Measurements from ENCODE around the gene CCDC85C. TPM values are rescaled to one million over a fixed set of nuclear protein-coding genes. Genes with fewer than 3 reads are reported as not detected.

Gene CCDC85C
- total RNA-seq, 1 experiment from 2014 or later: 35.8 TPM

DNA sequence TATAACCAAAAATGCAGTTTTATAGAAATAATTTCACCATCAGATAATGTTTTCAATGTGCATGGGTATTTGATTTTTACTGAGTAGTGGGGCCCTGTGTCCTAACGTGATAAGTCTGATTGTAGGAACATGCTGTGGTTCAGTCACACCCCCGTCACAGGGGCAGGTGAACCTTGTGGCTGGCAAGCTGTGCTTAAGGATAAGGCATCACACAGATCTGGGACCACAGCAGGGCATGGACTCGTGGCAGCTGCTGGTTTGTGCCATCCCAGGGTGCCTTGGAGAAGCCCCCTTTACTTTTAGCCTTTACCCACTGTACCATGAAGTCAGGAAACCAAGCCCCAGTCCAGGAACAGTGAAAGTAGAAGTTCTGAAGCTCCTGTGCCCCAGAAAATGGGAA is 106.1 kb downstream of the CCDC85C start:
- CTCF ChIA-PET: no interaction called here
- TF ChIP-seq NFYB (CRISPR knock-in tag; conservative IDR thresholded peaks at IDR 0.05; ENCODE audit: low read depth) (no peak), NFE2L1 (CRISPR knock-in tag; IDR thresholded peaks at IDR 0.05) (no peak), SOX15 (CRISPR knock-in tag; IDR thresholded peaks at IDR 0.05) (no peak), TP53 (CRISPR knock-in tag; IDR thresholded peaks at IDR 0.05) (no peak), KAT7 (CRISPR knock-in tag; IDR thresholded peaks at IDR 0.05; ENCODE audit: borderline replicate concordance) (no peak), NR3C1 (CRISPR knock-in tag; conservative IDR thresholded peaks at IDR 0.05; ENCODE audit: low read depth) (no peak), TEAD4 (CRISPR knock-in tag; IDR thresholded peaks at IDR 0.05) (no peak)
- TF ChIP-seq, protein P1, sequence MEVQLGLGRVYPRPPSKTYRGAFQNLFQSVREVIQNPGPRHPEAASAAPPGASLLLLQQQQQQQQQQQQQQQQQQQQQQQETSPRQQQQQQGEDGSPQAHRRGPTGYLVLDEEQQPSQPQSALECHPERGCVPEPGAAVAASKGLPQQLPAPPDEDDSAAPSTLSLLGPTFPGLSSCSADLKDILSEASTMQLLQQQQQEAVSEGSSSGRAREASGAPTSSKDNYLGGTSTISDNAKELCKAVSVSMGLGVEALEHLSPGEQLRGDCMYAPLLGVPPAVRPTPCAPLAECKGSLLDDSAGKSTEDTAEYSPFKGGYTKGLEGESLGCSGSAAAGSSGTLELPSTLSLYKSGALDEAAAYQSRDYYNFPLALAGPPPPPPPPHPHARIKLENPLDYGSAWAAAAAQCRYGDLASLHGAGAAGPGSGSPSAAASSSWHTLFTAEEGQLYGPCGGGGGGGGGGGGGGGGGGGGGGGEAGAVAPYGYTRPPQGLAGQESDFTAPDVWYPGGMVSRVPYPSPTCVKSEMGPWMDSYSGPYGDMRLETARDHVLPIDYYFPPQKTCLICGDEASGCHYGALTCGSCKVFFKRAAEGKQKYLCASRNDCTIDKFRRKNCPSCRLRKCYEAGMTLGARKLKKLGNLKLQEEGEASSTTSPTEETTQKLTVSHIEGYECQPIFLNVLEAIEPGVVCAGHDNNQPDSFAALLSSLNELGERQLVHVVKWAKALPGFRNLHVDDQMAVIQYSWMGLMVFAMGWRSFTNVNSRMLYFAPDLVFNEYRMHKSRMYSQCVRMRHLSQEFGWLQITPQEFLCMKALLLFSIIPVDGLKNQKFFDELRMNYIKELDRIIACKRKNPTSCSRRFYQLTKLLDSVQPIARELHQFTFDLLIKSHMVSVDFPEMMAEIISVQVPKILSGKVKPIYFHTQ (CRISPR knock-in tag; IDR thresholded peaks at IDR 0.05): no peak
- TF ChIP-seq, protein P2, sequence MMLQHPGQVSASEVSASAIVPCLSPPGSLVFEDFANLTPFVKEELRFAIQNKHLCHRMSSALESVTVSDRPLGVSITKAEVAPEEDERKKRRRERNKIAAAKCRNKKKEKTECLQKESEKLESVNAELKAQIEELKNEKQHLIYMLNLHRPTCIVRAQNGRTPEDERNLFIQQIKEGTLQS (CRISPR knock-in tag; conservative IDR thresholded peaks at IDR 0.05): no peak
- TF ChIP-seq, protein P3, sequence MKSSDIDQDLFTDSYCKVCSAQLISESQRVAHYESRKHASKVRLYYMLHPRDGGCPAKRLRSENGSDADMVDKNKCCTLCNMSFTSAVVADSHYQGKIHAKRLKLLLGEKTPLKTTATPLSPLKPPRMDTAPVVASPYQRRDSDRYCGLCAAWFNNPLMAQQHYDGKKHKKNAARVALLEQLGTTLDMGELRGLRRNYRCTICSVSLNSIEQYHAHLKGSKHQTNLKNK (CRISPR knock-in tag; IDR thresholded peaks at IDR 0.05): no peak
- TF ChIP-seq, protein P4, sequence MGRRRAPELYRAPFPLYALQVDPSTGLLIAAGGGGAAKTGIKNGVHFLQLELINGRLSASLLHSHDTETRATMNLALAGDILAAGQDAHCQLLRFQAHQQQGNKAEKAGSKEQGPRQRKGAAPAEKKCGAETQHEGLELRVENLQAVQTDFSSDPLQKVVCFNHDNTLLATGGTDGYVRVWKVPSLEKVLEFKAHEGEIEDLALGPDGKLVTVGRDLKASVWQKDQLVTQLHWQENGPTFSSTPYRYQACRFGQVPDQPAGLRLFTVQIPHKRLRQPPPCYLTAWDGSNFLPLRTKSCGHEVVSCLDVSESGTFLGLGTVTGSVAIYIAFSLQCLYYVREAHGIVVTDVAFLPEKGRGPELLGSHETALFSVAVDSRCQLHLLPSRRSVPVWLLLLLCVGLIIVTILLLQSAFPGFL (CRISPR knock-in tag; IDR thresholded peaks at IDR 0.05; ENCODE audit: borderline replicate concordance): no peak
- TF ChIP-seq, protein P5, sequence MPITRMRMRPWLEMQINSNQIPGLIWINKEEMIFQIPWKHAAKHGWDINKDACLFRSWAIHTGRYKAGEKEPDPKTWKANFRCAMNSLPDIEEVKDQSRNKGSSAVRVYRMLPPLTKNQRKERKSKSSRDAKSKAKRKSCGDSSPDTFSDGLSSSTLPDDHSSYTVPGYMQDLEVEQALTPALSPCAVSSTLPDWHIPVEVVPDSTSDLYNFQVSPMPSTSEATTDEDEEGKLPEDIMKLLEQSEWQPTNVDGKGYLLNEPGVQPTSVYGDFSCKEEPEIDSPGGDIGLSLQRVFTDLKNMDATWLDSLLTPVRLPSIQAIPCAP (CRISPR knock-in tag; IDR thresholded peaks at IDR 0.05): no peak
- TF ChIP-seq, protein P6, sequence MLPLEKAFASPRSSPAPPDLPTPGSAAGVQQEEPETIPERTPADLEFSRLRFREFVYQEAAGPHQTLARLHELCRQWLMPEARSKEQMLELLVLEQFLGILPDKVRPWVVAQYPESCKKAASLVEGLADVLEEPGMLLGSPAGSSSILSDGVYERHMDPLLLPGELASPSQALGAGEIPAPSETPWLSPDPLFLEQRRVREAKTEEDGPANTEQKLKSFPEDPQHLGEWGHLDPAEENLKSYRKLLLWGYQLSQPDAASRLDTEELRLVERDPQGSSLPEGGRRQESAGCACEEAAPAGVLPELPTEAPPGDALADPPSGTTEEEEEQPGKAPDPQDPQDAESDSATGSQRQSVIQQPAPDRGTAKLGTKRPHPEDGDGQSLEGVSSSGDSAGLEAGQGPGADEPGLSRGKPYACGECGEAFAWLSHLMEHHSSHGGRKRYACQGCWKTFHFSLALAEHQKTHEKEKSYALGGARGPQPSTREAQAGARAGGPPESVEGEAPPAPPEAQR (CRISPR knock-in tag; IDR thresholded peaks at IDR 0.05): no peak
- TF ChIP-seq, protein P7, sequence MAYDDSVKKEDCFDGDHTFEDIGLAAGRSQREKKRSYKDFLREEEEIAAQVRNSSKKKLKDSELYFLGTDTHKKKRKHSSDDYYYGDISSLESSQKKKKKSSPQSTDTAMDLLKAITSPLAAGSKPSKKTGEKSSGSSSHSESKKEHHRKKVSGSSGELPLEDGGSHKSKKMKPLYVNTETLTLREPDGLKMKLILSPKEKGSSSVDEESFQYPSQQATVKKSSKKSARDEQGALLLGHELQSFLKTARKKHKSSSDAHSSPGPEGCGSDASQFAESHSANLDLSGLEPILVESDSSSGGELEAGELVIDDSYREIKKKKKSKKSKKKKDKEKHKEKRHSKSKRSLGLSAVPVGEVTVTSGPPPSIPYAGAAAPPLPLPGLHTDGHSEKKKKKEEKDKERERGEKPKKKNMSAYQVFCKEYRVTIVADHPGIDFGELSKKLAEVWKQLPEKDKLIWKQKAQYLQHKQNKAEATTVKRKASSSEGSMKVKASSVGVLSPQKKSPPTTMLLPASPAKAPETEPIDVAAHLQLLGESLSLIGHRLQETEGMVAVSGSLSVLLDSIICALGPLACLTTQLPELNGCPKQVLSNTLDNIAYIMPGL (CRISPR knock-in tag; IDR thresholded peaks at IDR 0.05): no peak
- H3K4me1 Mint-ChIP-seq: peaks cover 24% of the 10 kb centered on the region
- H3K36me3 Mint-ChIP-seq: peaks cover 71% of the 10 kb centered on the region
- no peaks in the 10 kb centered on the region for H3K27me3 Mint-ChIP-seq (ENCODE audit: low read depth)
- DNase-seq (ENCODE audit: low spot score) (no peak), ATAC-seq (no peak)
- H3K4me3 Mint-ChIP-seq: no peak overlapping the region
- no peak overlapping the region for H3K27ac Mint-ChIP-seq
- H3K9me3 Mint-ChIP-seq: no peaks in the 10 kb centered on the region
- POLR2A ChIA-PET: no interaction called here

DNA sequence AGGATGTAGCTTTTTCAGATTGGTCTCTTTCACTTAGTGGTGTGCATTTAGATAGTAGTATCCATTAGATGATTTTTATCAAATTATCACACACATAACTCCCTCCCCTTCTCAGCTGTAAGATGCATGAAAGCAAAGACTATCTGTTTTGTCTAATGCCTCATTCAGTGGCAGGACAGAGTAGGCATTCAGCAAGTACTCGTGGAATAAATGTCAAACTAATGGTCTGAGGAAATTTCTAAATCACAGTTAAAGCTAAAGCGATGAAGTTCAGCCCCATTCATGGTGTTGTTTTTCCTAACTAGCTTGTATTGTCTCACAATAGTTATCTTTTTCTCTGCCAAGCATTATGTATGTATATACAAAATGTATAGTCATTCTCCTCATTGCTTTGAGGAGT is 106.7 kb downstream of the CCDC85C start:
- no peak for ATAC-seq
- Mint-ChIP-seq H3K4me3 (no peak overlapping the region), H3K27ac (no peak overlapping the region)
- TF ChIP-seq TP53 (CRISPR knock-in tag; IDR thresholded peaks at IDR 0.05) (no peak), IRF2 (CRISPR knock-in tag; IDR thresholded peaks at IDR 0.05; ENCODE audit: borderline replicate concordance, low read depth) (no peak), NR1H2 (CRISPR knock-in tag; IDR thresholded peaks at IDR 0.05) (no peak), ATF1 (CRISPR knock-in tag; IDR thresholded peaks at IDR 0.05) (no peak), GABPB1 (CRISPR knock-in tag; IDR thresholded peaks at IDR 0.05) (no peak), ELF4 (CRISPR knock-in tag; IDR thresholded peaks at IDR 0.05; ENCODE audit: low read depth) (no peak), NR3C1 (CRISPR knock-in tag; conservative IDR thresholded peaks at IDR 0.05; ENCODE audit: low read depth) (no peak)
- TF ChIP-seq, protein P8, sequence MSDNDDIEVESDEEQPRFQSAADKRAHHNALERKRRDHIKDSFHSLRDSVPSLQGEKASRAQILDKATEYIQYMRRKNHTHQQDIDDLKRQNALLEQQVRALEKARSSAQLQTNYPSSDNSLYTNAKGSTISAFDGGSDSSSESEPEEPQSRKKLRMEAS (CRISPR knock-in tag; IDR thresholded peaks at IDR 0.05): no peak
- TF ChIP-seq, protein P9, sequence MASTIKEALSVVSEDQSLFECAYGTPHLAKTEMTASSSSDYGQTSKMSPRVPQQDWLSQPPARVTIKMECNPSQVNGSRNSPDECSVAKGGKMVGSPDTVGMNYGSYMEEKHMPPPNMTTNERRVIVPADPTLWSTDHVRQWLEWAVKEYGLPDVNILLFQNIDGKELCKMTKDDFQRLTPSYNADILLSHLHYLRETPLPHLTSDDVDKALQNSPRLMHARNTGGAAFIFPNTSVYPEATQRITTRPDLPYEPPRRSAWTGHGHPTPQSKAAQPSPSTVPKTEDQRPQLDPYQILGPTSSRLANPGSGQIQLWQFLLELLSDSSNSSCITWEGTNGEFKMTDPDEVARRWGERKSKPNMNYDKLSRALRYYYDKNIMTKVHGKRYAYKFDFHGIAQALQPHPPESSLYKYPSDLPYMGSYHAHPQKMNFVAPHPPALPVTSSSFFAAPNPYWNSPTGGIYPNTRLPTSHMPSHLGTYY (CRISPR knock-in tag; IDR thresholded peaks at IDR 0.05): no peak
- TF ChIP-seq, protein P6 (CRISPR knock-in tag; IDR thresholded peaks at IDR 0.05): no peak
- TF ChIP-seq, protein P4 (CRISPR knock-in tag; IDR thresholded peaks at IDR 0.05; ENCODE audit: borderline replicate concordance): no peak

More for the DNA sequence above, 106.7 kb downstream of the CCDC85C start:
- no peak for DNase-seq (ENCODE audit: low spot score)
- H3K9me3 Mint-ChIP-seq: no peaks in the 10 kb centered on the region
- peaks cover 20% of the 10 kb centered on the region for H3K4me1 Mint-ChIP-seq
- ChIA-PET CTCF (interaction anchor here (0.6 kb wide), 1 partner anchor 385 kb away, joined by 3 read pairs; no protein-coding TSS in a partner anchor), POLR2A (no interaction called here)
- no peaks in the 10 kb centered on the region for H3K27me3 Mint-ChIP-seq (ENCODE audit: low read depth)
- peaks cover 73% of the 10 kb centered on the region for H3K36me3 Mint-ChIP-seq
